GM19043 (cell line): ENCODE measurements around the gene C1orf53.
"Not testable (repeated sequence)": the region's sequence is repeated elsewhere in the genome, so short reads cannot be mapped to it uniquely, and the experiment has no call there.

Source experiments
- ATAC-seq: cut with Tn5 transposase; IDR thresholded peaks from one replicate; pipeline ENCODE4 v1.9.1; 2021; ENCODE audit warnings: low read depth; ENCODE audit not compliant: unreplicated experiment

Gene C1orf53

DNA sequence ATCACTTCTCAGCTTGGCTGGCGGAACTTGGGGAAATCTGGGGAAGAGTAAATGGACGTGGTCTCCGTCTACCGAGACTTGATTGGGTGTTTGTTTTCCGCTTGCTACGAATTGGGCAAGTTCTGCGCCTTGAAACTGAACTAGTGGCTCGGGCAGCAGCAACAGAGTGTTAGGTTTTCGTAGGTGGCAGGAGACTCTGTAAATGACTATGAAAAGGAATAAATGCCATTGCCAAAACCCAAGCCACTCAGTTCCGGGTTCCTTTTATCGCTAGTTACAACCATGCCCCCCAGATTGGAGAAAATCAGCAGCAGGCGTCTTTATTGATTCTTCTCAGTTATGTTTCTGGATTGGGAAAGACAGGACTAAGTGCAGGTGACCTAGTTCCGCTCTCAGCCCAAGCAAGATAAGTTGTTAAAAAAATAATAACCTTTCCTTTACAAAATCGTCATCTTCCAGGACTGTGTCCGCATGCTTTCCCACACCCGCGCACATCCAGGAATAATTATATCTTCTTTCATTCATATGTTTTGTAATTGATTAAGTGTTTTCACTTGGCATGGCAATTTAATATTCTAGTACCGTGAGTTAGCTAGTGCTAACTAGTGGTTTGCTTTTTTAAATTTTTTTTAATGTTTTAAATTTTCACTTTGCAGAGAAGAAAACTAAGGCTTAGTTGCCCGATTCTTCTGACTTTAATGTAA lies 18.1 kb downstream of the C1orf53 start:
- ATAC-seq = no peak

DNA sequence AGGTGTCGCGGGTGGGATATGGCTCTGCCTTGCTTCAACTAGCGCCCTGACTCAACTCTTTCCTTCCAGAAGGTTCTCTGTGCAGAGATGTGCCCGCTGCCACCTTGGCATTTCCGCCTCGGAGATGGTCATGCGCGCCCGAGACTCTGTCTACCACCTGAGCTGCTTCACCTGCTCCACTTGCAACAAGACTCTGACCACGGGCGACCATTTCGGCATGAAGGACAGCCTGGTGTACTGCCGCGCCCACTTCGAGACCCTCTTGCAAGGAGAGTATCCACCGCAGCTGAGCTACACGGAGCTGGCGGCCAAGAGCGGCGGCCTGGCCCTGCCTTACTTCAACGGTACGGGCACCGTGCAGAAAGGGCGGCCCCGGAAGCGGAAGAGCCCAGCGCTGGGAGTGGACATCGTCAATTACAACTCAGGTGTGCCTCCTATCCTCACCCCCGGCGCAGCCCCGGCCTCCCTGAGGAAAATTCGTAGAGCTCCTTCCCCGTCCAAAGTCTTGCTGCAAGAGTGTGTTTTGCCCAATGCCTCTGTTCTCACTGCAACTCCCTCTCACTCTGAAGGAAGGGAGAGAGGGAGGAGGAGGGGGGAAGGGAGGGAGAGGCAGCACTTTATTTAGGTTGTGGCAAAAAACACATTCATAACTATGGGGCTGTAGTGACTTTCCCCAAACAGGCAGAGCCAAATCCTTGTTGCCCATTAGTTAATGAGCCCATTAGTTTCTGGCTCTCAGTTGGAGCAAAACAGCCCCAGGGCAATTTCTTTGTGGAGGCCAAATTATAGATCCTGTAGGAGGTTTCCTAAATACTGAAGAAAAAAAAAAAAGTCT lies 19.0 kb downstream of the C1orf53 start:
- ATAC-seq = no peak

DNA sequence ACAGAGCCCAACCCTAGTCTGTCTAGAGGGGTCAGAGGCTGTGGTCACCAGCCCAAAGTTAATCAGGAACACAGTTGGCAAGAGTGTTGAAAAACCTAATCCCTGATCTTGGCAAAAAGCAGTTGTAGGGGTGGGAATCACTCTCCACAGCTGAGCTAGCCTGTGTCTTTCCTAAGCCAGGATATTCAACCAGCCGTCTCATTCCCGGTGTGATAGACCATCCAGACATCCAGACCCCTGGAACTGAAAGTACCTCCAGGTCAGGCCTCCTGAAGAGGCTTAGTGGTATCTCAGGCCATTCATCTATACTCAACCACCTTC lies 19.6 kb downstream of the C1orf53 start:
- no peak for ATAC-seq

DNA sequence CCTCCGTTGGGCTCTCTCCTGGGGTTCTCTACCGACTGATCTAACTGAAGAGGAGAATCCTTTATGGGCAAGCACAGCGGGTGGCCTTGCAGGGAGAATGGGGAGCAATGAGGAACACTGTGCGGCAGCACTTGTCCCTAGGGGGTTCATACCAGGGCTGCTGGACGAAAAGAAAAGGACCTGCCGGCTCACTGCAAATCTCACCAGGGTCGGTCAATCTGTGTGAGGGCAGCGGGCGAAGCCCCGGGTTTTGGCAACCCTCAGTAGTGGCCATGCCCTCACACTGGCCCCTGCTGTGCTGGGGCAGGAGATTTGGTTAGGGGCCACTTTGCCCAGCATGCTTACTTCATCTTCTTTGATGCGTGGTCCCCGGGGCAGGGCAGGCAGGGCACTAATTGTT lies 20.6 kb downstream of the C1orf53 start:
- no peak for ATAC-seq

DNA sequence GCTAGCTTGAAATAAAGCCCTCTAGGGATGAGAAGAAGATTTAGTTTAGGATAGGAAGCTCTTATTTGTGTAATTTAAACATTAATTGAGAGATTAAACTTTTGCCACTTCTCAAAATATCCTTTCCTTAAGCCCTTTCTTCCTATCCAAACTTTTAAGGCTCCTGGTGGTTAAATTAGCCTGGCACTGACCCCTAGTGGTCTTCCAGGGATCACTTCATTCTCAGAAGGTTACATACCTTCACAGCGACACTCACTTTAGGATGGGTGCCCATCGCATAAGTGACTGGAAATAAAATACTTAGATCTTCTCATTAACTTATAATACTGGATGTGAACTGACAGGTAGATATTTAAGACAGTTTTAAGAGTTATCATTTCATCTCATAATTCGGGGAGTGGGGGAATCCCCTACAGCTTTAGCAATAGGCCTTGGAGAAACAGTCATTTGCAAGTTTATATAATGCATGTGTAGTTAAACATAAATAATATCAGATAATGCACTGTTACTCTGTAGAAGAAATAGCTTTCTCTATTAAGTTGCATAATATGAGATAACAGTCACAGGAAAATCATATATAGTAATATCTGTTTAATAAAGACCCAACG lies 22.2 kb downstream of the C1orf53 start:
- no peak for ATAC-seq

DNA sequence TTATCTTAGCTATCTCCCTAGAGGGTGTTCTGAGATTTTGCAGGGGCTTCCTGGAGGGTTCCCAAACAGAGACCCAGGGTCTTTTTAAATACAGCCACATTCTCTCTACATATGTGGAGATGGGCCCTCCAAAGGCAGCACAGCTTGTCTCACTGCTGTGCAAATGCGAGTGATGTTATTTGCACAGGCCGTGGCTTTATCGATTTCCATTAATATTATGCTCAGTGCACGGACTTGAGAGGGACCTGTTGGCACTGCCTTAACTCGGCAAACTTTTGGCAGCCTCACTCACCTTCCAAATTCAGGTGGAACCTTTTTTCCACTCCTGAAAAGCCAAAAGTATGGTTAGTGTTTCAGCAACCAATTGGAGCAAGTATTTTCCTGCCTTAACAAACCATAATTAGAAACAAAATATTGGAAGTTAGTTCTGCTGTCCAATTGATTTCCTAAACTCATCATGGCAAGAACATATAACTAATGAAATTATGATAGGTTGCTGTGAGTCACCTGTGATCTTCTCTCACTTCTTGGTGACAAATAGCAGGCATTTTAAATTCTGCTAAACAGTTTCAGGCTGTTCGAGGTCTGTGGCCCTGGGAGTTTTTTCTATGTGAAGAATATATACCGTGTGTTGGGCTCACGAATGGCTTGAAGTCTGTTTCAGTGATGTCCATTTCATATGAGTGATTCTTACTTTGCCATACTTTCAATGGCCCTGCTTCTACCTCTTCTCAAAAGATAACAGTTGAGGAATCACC lies 25.7 kb downstream of the C1orf53 start:
- no peak for ATAC-seq

DNA sequence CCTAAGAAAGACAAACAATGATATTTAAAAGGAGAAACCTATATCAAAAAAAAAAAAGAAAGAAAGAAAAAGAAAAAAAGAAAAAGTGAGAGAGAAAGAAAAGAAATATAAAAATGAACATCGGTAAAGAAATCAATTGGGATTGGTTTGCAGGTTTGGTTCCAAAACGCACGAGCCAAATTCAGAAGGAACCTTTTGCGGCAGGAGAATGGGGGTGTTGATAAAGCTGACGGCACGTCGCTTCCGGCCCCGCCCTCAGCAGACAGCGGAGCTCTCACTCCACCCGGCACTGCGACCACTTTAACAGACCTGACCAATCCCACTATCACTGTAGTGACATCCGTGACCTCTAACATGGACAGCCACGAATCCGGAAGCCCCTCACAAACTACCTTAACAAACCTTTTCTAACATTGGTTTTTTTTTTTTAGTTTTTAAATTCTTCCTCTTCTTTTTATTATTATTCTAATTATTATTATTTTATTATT lies 26.5 kb downstream of the C1orf53 start:
- ATAC-seq = no peak

DNA sequence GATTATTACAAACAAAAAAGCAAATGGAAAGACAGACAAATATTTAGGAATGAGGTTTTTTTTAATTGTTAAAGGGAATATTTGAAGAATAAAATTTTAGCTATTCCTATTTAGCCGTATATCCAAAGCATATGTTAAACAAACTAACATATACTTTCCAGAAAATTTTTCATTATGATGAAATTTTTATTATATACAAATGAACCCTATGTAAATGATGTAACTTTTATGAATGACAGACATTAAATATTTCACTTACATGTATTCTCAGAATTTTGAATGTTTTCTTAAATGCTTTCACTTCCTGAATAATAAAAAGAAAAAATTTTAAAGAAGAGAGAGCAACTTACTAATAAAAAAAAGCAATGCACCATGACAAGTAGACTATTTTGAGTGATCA lies 30.6 kb downstream of the C1orf53 start:
- ATAC-seq = no peak

DNA sequence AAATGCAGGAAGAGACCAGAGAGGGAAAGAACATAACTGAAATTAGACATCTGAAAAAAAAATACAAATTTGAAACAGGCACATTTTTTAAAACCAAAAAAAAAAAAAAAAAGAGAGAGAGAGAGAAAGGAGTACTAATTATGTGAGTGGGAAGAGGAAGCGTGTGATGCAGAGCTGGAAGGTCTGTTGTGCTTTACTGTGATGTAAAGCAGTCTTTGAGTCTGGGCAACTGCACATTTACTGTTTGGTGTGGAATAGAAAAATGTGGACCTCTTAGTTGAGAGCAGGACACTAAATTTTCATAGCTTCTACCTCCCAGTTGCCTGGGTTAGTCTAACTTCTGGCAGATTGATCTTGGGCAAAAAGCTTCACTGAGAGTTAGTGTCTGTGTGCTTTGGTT lies 31.2 kb downstream of the C1orf53 start:
- no peak for ATAC-seq

DNA sequence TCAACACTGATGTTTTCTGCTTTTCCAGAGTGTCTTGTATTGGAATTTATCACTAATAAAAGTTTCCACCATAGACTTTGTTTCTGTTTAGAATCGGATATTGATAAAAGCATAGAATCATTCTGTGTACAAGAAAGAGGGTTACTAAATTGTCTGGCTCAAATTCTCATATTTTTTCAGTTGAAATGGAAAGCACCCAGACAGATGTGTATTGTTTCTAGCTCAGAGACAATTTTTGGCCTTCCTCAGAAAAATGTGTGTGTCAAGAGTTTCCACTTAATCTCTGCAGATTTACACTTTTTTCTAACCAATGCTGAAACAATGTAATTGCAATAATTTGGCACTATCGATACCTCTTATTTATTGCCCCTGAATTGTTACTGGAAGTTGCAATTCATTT lies 35.0 kb downstream of the C1orf53 start:
- no peak for ATAC-seq

DNA sequence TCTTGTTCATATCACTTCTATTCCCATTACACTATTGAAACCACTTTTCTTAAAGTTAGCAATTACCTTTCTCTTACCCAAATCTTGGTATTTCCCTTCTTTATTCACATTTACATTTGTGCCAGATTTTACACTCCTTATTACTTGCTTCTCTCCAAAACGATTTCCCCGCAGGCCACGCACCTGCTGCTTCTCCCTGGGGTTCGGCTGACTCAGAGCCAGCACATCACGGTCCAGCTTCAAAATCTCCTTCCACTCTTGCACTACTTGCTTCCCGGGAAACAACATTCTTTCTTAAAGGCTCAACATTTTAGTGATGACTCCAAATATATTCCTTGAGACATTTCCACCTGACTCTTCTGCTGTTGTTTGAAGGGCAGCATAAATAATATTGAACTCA lies 35.5 kb downstream of the C1orf53 start:
- ATAC-seq = no peak

DNA sequence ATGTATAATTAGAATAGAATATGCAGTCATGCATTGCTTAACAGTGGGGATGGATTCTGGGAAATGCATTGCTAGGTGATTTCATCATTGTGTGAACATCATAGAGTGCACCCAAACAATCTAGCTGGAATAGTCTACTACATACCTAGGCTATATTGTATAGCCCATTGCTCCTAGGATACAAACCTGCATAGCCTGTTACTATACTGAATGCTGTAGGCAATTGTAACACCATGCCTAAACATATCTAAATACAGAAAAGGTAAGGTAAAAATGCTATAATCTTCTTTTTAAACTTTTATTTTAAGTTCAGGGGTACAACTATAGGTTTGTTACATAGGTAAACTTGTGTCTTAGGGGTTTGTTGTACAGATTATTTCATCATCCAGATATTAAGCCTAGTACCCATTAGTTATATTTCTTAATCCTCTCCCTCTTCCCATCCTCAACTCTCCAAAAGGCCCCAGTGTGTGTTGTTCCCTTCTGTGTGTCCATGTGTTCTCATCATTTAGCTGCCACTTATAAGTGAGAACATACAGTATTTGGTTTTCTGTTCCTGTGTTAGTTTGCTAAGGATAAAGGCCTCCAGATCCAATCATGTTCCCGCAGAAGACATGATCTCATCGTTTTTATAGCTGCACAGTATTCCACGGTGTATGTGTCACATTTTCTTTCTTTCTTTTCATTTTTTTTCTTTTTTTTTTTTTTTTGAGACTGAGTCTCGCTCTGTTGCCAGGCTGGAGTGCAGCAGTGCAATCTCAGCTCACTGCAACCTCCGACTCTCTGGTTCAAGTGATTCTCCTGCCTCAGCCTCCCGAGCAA lies 36.9 kb downstream of the C1orf53 start:
- not testable (repeated sequence) for ATAC-seq

DNA sequence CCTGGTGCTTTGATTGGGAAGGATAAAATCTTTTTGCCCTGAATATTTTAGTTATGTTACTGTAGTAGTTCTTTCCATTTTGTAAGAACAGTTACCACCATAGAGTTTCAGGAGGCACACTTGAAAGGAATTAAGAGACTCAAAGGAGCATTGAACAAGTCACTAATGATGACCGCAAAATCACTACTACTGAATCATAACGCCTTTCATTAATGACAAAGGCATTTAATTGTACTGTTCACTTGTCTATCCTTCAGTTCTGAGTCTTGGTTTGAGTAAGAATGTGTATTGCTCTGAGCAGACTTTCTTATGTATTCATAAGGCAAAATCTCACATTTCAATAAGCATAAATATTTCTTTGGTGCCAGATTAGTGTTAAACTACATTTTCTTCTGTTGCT lies 39.6 kb downstream of the C1orf53 start:
- no peak for ATAC-seq

DNA sequence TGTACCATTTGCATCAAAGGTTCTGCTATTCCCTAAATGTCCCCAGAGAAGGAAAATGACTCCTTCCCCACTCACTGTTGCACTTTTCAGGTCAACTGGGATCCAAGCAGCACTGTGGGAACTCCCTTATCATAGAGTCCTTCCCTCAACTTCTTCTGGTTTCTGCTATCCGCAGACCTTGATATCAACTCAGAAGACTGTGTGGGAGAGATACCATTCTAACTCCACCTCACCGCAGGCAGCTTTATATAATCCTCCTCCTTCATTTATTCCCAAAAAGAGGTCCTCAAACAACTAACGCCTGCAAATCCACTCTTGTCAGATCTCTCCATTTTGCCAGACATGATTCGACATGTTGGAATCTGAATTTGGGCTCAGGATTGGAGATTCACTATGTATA lies 42.1 kb downstream of the C1orf53 start:
- no peak for ATAC-seq

DNA sequence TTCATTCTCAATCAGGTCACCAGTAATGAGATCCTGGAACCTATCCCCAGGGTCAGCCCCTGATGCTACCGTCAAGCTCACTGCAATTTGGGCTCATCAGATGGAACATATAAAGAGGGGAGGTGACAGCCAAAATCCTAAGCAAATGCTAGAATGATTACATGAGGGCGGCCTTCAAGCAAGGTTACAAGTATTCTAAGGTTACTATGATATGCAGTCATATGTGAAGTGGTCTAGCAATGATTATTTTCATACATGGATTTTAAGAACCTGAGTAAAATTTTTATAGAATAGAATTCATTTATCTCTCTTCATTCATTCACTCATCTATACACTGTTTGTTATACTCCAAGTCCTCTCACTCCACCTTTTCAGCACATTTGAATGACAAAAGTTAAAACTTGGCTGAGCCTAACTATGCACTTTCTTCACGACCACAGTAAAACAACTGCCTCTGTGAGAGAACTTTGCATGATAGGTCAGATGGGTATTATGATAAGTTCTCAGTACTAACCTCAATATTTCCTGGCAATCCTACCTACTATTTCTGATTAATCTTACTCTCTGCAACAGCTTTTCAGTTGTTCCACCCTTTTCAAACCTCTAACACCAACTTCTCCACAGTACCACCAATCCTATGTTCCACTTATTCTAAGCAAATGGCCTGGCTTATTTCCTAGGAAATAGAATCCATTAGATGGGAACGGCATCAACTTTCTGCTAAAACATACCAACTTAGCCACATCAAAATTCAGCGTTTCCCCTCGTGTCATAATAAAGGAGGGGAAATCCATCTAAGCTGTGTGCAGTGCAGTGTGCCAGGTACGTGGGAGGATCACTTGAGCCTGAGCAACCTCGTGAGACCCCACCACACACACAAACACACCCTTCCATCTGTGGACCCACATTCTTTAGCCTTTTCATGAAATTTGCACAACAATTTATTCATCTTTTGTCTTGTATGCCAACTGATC lies 46.8 kb downstream of the C1orf53 start:
- ATAC-seq = no peak

DNA sequence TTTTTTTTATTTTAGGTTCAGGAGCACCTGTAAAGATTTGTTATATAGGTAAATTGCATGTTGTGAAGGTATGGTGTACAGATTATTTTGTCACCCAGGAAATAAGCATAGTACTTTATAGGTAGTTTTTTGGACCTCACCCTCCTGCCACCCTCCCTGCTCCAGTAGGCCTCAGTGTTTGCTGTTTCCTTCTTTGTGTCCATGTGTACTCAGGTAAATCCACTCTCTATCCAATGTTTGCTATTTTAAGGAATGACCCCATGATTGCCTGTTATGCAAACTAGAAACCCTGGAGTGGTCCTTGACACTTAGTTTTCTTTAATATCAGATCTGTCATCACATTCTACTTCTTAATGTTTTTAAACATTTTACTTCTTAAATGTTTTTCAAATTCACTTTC lies 48.7 kb downstream of the C1orf53 start:
- no peak for ATAC-seq

DNA sequence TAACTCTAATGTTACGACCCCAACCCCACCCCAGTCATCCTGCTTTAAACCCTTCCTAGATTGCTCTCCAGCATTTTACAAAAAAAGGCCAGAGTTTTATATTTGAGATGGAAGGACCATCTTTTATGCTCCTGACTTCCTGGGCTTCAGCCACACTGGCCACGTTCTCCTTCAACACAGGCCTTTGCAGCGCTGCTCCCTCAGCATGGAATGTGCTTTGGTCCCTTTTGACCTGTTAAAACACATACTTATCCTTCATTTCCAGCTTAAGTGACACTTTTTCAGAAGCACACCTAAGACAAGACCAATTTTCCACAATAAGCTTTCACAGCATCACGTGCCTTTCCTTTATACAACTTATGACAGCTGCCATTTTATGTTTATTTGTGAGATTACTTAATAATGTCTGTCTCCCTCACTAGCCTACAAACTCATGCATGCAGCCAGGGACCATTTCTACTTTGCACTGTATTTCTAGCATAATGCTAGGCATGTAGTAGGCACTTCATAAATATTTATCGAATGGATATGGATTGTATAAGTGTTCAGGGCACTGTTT lies 49.3 kb downstream of the C1orf53 start:
- no peak for ATAC-seq

DNA sequence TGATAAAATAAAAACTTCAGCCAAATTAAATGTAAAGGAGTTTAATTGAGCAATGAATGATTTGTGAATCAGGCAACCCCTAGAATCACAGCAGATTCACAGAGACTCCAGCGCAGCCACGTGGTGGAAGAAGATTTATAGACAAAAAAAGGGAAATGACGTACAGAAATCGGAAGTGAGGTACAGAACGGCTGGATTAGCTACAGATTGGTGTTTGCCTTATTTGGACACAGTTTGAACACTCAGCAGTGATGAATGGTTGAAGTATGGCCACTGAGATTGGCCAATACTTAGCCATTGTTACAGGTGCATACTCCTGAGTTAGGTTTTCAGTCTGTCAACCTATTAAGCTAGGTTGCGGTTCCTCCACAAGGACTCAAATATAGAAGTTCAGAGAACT lies 51.0 kb downstream of the C1orf53 start:
- not testable (repeated sequence) for ATAC-seq
